Kidney (tissue), 14 donors: Measurements from ENCODE around the gene HTATSF1. TPM values are rescaled to one million over a fixed set of nuclear protein-coding genes. Genes with fewer than 3 reads are reported as not detected.

Experiments
- DNase-seq, 5 donors: peaks; one replicate each; pipeline ENCODE4 v3.0.0-alpha.2; 2013 to 2020
- FAIRE-seq: peaks from 2 replicates; lab custom pipeline; 2012; peaks lifted over from hg19 to GRCh38; lab: Jason Lieb, UNC
- H3K27ac ChIP-seq, 2 donors: one replicate each; pipeline ENCODE4 v1.7.0; 2013; ENCODE audit warnings: low read depth in 2 of 2, low read length in 2 of 2, inconsistent platforms in 1 of 2
- H3K27me3 ChIP-seq: one replicate; pipeline ENCODE4 v1.7.1; 2013; ENCODE audit warnings: low read length, inconsistent platforms; ENCODE audit not compliant: control insufficient read depth, insufficient read depth
- H3K36me3 ChIP-seq, 3 donors: one replicate each; pipeline versions ENCODE4 v1.7.0 to v1.7.1; 2013; ENCODE audit warnings: low read length in 3 of 3, control low read depth in 1 of 3, inconsistent platforms in 1 of 3; ENCODE audit not compliant: insufficient read depth in 3 of 3, control insufficient read depth in 2 of 3
- H3K4me1 ChIP-seq, 3 donors: one replicate each; pipeline versions ENCODE4 v1.7.0 to v1.7.1; 2013; ENCODE audit warnings: low read length in 3 of 3, inconsistent platforms in 1 of 3, low read depth in 1 of 3; ENCODE audit not compliant: control insufficient read depth in 2 of 3, insufficient read depth in 2 of 3
- H3K4me3 ChIP-seq, 3 donors: one replicate each; pipeline versions ENCODE4 v1.7.0 to v1.8.1; 2013; ENCODE audit warnings: low read length in 3 of 3, control low read depth in 1 of 3, inconsistent platforms in 1 of 3
- H3K9ac ChIP-seq, 3 donors: one replicate each; pipeline versions ENCODE4 v1.7.0 to v1.7.1; 2013; ENCODE audit warnings: low read length in 3 of 3, control low read depth in 1 of 3, inconsistent platforms in 1 of 3
- H3K9me3 ChIP-seq, 3 donors: one replicate each; pipeline versions ENCODE4 v1.7.0 to v1.7.1; 2013; ENCODE audit warnings: low read length in 3 of 3, control low read depth in 1 of 3, inconsistent platforms in 1 of 3; ENCODE audit not compliant: control insufficient read depth in 2 of 3, insufficient read depth in 1 of 3
- CTCF ChIP-seq: IDR thresholded peaks from 3 replicates; pipeline ENCODE4 v1.5.1; 2012; ENCODE audit warnings: mild to moderate bottlenecking, moderate library complexity, borderline replicate concordance; ENCODE audit not compliant: insufficient read depth; ENCODE audit errors: extremely low read depth
- intact Hi-C: fragments of 100-400 bp; cut with DNase I; formaldehyde crosslinking; loops from one replicate; pipeline ENCODE4 v1.11.1; 2022
- polyA plus RNA-seq: library from polyadenylated mRNA; stranded (reverse); fragments of 350-450 nt; fragmentation: Illumina TruSeq; extraction: RNeasy Lipid Tissue Mini Kit (QIAGEN cat#74804); gene quantifications from one replicate; pipeline ENCODE4 v1.2.3, GENCODE V29; 2014; ENCODE audit warnings: low read depth, low replicate concordance; ENCODE audit not compliant: insufficient read depth
- total RNA-seq: library from RNA; stranded (reverse); fragmentation: NEBNext Ultra II Directional; extraction: Animal tissue kit (Norgen Biotek cat#: 25700); gene quantifications from one replicate; pipeline ENCODE4 v1.2.1, GENCODE V29; 2021
- donor health status: control.
- donor health status: control.
- donor health status: control.
- donor health status: control.
- donor health status: control.
- donor health status: DM: yes; HTN: yes; CAD: no.
- donor health status: Normal renal cell carcinoma (clear cell type).

The HTATSF1 gene
- total and polyA plus RNA-seq, 2 donors from 2014 or later, result 36.8 to 44.0 TPM

- intact Hi-C loops, result no loop called here
Observed at GRCh38 chrX:136487647-136488046, 9.7 kb upstream of the HTATSF1 start, which contains the start of gene BRS3. Gene BRS3 (plus strand): TSS chrX:136487947. CDS start chrX:136488115, 168 bp downstream.

GRCh38 chrX:136488706-136489105 lies 8.7 kb upstream of the HTATSF1 start:
- intact Hi-C loops, result no loop called here
- no peak overlapping the region for H3K9ac ChIP-seq
- peaks cover 7% of the 10 kb centered on the region for H3K27me3 ChIP-seq
- FAIRE-seq, result no peak
- H3K27ac ChIP-seq, result no peak overlapping the region
- H3K36me3 ChIP-seq, result no peaks in the 10 kb centered on the region
- TF ChIP-seq CTCF, result no peak
- DNase-seq, result no peak
- H3K9me3 ChIP-seq, result no peaks in the 10 kb centered on the region
- no peaks in the 10 kb centered on the region for H3K4me1 ChIP-seq
- H3K4me3 ChIP-seq, result no peak overlapping the region

More at GRCh38 chrX:136487647-136488046, 9.7 kb upstream of the HTATSF1 start, which contains the start of gene BRS3:
- H3K36me3 ChIP-seq, result no peaks in the 10 kb centered on the region
- FAIRE-seq (no peak), DNase-seq (no peak)
- no peak for TF ChIP-seq CTCF
- H3K4me3 ChIP-seq, result no peak within 1 kb of the TSS
- H3K9me3 ChIP-seq, result no peaks in the 10 kb centered on the region
- peaks cover 7% of the 10 kb centered on the region for H3K27me3 ChIP-seq
- H3K9ac ChIP-seq, result no peak within 1 kb of the TSS
- no peak within 1 kb of the TSS for H3K27ac ChIP-seq
- no peaks in the 10 kb centered on the region for H3K4me1 ChIP-seq

- intact Hi-C loops, result no loop called here
- no peaks in the 10 kb centered on the region for H3K9me3 ChIP-seq
- peaks cover 7% of the 10 kb centered on the region for H3K27me3 ChIP-seq
Observed at GRCh38 chrX:136491832-136492231, 5.6 kb upstream of the HTATSF1 start.

More at GRCh38 chrX:136491832-136492231, 5.6 kb upstream of the HTATSF1 start:
- Histone ChIP-seq H3K4me1 (no peaks in the 10 kb centered on the region), H3K36me3 (no peaks in the 10 kb centered on the region), H3K4me3 (no peak overlapping the region), H3K27ac (no peak overlapping the region), H3K9ac (no peak overlapping the region)
- TF ChIP-seq CTCF, result no peak
- FAIRE-seq (no peak), DNase-seq (no peak)
